GM19035 (cell line): ENCODE data around the gene CTSD.

ENCODE experiments used
- ATAC-seq: cut with Tn5 transposase; IDR thresholded peaks from one replicate; pipeline ENCODE4 v1.9.1; 2021; ENCODE audit not compliant: unreplicated experiment

CTSD gene

DNA sequence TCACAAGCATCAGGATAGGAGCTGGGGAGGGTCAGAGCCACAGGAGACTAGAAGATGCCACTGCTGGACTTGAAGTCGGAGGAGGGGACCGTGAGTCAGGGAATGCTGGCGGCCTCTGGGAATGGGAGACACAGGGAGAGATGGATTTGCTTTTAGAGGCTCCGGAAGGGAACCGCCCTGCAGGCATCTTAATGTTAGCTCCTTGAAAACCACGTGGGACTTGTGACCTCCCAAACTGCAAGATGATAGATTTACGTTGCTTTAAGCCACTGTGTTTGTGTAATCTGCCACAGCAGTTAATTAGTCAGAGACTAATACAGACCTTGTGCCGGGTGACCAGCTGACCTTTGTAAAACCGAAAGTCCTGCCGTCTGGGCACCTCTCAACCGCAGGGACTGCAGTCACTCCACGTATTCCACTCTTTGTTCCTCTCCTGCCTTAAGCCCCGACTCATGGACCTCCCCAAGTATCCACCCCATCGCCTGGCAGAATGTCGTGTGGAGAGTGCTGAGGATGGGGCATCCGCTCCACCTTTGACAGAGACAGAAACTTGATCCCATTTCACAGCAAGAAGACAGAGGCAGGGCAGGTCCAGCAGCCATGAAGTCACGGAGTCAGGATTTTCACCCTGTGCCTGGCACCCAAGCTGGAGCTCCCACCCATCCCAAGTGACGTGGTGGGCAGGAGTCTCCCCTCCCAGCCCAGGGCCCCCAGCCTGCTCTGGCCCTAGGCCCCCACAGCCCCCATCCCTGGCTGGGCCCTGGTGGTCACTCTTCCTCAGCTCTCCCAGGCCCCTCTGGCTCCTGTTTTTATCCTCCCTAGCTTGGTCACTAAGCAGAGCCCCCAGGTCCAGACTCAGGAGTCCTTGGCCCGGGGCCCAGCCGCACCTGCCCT lies 19.4 kb upstream of the CTSD start:
- no peak for ATAC-seq

DNA sequence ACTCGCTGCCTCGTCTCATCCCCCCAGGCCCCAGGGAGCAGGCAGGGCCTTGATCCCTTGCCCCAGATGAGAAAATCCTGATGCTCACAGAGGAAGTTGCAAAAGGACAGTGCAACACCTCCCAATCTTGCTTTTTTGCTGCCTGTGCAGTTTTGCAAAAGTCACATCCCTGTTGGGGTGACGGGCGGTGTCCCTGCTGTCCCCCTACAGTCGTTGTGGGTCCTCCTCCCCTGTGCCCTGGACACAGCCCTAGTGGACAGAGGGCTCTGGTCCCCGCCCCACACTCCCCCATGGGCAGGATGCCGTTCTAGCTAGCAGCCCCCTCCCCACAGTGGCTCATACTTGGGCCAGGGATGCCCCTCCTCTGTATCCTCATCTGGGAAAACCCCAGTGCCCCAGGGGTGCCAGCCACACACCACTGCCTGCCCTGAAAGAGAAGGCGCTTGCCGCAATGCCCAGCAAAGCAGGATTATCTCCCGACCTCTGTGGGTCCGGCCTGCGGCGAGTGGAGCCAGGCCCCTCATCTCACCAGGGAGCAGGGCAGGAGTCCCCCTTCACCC lies 18.4 kb upstream of the CTSD start:
- ATAC-seq, result no peak

DNA sequence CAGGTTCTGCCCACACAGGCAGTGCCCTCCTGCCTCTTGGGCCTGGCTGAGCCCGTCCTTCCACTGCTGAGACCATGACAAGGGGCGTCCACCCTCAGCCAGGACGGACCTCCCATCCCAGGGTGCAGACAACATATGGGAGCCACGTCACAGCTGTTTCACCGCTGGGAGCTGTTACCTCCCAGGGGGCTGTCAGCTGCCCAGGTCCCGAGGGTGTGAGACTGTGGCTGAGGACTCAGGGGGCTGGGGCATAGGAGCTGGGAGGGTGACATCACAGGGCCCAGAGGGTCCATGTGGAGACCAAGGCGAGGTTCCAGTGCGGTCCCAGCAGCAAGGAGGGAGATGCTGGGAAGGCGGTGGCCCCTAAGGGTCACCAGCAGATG lies 17.9 kb upstream of the CTSD start:
- no peak for ATAC-seq

DNA sequence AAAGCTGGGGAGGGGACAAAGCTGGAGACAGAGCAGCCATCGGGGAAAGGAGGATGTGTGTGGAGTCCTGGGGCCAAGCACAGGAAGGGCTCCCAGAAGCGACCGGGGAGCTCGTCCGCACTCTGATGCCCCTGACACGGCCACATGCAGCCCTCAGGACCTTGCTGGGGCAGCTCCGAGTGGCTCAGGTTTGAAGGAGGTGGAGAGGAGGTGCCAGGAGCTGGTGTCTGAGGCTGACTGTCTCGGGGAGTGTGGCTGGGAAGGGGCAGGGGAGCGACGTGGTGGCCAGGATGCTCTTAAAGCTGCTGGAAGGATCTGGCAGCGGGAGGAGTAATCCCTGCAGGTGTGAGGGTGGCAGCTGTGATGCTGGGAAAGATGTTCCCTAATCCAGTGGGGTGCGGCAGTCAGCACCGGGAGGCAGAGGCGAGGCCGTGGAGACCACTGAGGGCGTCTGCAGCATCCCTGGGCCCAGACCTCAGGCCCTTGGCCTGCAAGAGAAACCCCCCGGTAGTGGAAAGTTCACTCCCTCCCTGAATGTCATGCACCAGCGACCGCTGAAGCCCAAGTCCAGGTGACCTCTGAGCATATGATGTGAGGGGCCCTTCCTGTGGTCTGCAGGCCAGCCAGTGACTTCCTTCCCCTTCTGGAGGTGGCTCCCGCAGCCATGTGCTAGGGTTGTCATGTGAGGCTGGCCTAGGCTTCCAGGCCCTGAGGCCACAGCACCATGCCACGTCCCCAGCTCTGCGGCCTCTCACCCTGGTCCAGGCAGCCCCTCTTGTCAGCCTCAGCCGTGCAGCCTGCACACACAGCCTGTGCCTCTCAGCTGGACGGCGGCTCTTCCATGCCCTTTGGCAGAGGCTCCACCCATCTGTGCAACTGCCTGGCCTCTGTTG lies 17.2 kb upstream of the CTSD start:
- ATAC-seq, result no peak

DNA sequence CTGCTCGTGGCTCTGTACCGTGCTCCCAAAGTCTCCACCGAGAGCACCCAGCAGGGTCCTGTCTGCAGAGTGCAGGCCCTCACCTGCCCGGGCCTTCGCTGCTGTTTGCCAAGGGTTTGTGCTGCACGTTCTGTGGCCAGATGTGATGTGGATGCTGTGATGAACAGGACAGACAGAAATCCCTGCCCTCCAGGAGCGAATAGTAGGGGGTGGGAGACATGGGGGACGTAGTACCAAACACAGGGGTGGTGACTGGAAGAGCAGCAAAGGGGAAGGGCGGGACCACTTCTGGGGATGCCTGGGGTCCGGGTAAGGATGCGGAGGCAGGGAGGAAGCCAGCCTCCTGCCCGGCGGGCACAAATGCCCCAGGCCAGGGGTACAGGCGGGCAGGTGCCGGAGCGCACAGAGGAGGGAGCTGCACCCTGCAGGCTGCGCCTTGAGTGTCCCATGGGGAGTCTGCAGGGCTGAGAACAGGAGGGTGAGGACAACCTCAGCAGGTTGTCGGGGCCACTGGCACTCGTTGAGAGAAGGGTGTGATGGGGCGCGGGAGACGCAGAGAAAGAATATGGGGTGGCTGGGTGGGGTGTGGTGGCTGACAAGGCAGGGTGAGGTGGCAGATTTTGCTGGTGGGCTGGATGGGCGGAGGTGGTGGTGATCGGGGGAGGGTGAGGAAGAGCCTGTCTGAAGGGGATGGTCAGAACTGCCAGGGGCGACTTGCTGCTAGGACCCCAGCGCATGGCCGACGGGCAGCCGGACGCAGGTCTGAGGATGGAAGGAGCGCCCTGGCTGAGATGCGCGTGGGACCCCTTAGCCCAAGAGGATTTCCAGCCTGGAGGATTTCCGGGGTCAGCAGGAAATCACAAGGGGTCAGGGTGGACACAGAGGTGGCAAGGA lies 16.3 kb upstream of the CTSD start:
- no peak for ATAC-seq

DNA sequence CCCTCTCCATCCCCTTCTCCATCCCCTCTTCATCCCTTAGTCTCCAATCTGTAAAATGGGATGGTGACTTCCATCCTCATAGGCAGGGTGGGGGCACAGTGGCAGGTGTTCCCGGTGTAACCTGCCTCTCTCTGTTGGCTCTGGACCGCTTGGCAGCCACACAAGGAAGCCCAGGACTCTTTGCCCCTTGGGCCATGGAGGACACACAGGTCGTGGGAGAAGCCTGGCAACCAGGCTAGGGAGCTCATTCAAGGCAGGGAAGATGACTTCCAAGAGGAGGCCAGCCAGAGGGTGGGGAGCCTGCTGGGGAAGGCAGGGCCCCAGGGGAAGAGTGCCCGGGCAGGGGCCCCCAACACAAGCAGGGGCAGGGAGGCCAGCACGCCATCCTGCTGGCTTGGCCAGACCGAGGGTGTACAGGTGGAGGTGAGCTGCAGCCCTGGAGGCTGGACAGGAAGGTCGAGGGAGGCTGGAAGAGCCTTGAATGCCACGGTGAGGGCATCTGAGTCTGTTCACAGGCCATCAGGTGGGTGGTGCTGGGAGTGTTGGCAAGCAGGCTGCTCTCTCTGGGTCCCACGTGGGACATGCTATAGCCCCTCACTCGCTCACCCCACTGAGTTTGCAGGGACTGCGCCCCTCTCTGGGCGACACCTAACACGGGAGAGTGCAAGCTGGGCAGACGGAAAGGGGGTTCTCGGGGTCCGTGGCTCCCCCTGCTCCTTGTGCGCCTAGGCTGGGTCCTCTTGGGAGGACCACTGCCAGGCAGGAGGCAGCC lies 15.5 kb upstream of the CTSD start:
- no peak for ATAC-seq

DNA sequence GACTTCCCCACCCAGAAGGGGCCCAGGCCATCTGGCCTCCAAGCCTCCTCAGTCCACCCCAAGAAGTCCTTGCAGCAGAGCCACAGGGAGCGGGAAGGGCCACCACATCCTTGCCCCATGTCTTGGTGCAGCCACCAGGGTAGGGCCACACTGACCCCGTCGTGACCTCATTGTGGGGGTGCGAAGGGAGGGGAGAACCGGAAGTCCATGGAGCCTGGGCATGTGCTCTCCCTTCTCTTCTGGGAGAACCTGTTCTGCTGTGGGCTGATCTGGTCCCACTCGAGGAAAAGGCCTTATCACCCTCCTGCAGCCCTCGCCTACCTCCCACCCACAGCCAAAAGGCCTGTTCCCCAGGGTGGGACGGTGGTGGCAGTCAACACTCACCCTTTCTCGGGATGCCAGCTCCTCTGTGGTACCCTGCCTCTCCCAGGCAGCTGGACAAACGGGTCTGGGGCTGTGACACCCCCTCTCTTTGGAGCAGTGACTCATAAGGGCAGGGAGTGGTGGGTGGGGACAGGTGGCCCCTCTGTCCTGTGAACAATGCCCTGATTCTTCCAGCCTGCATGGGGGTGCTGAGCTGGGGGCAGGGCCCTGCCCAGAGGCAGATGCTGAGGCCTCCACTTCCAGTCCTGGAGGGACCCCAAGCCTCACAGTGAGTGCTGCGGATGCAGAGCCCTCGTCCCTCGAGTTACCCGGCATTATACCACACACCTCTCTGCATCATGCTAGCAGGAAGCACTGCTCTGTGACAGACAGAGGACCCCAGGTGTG lies 14.6 kb upstream of the CTSD start:
- ATAC-seq, result no peak

DNA sequence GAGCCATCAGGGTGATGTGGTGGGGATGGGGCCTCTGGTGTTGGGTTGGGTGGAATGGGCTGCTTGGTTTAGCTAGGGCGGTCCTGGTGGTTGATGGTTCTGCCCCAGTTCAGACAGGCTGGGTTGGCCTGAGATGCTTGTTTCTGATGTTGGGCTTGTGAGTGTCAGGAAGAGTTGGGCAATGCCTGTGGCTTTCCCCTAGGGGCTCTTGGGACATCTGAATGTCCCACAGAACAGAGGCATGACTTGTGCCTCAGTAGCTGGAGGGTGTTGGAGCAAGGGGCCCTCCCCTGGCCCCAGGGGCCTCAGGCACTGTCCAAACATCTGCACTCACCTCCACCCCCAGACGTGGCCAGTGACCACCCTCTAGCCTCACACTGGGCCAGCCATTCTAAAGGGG lies 14.0 kb upstream of the CTSD start:
- no peak for ATAC-seq

DNA sequence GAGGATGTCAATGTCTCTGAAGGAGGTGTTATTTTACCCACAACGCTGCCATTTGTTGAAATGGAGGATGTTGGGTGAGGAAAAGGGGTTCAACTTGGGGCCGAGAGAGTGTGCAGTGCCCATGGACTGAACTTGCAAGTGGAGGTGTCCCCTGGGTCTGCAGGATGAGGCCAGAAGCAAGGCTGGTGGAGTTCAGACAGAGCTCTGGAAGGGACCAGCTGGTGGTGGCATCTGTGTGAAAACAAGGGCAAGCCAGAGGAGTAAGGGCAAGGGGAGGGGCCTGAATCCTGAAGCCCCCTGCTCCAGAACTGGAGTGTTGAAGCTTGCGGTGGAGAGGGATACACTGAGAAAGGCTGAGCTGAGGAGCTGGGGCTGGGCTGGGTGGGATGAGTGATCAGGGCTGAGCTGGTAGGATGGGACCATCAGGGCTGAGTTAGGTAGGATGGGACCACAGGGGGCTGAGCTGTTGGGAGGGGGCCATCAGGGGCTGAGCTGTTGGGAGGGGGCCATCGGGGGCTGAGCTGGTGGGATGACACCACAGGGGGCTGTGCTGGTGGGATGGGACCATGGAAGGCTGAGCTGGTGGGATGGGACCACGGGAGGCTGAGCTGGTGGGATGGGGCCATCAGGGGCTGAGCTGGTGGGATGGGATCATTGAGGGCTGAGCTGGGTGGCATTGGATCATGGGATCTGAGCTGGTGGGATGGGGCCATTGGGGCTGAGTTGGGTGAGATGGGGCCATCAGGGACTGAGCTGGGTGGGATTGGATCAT lies 13.4 kb upstream of the CTSD start:
- no peak for ATAC-seq

DNA sequence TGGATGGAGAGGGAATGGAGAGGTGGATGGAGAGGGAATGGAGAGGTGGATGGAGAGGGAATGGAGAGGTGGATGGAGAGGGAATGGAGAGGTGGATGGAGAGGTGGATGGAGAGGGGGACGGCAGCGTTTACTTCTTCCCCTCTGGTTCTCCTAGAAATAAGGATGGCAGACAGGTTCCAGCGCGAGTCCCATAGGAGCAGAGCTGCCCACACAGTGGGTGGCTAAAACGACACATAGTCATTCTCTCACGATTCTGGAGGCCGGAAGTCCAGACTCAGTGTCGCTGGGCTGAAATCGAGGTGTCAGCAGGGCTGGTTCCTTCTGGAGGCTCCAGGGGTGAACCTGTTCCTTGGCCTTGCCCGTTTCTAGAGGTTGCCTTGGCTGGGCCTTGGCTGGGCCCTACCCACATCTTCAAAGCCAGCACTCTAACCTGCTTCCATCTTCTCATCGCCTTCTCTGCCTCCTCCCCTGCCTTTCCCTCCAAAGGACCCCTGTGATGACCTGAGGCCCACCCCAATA lies 12.7 kb upstream of the CTSD start:
- ATAC-seq, result no peak

DNA sequence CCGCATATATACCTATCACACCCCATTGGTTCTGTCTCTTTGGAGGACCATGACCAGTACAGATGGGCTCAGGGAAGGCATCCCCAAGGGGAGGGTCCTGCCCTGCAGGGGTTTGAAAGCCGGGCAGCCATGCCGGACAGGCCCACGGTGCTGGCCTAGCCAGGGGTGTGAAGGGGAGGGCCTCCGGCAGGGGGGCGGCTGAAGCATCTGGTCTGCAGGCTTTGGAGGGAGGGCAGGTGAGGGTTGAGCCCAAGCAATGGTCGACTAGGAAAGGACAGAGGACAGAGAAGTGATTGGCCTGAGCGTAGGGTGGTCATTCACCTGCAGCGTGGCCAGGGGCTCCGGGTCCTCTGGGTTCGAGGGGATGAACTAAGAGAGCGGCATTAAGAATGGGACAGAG lies 11.2 kb upstream of the CTSD start:
- no peak for ATAC-seq

DNA sequence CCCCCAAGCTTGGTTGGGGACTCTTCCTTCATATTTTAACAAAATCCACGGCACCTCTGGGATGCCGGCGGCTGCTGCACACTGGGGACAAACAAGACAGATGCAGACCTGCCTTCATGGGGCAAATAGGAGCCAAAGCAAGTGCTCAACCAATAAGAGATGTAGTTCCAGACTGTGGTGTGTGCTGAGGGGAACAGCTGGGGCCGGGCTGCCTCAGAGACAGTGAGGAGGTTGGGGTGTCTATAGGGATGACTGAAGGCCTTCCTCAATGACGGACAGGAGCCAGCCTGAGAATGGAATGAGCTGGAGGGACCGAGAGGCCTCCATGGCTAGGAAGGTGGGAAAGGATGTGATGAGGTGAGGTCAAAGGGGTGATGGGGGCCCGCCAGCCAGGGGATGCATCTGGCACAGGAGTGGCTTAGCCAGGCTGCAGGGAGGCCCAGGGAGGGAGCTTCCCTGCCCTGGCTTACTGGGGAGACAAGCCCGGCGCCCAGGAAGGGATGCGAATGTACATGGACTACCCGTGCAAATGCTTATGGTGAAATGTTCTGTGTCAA lies 10.3 kb upstream of the CTSD start:
- ATAC-seq, result no peak

DNA sequence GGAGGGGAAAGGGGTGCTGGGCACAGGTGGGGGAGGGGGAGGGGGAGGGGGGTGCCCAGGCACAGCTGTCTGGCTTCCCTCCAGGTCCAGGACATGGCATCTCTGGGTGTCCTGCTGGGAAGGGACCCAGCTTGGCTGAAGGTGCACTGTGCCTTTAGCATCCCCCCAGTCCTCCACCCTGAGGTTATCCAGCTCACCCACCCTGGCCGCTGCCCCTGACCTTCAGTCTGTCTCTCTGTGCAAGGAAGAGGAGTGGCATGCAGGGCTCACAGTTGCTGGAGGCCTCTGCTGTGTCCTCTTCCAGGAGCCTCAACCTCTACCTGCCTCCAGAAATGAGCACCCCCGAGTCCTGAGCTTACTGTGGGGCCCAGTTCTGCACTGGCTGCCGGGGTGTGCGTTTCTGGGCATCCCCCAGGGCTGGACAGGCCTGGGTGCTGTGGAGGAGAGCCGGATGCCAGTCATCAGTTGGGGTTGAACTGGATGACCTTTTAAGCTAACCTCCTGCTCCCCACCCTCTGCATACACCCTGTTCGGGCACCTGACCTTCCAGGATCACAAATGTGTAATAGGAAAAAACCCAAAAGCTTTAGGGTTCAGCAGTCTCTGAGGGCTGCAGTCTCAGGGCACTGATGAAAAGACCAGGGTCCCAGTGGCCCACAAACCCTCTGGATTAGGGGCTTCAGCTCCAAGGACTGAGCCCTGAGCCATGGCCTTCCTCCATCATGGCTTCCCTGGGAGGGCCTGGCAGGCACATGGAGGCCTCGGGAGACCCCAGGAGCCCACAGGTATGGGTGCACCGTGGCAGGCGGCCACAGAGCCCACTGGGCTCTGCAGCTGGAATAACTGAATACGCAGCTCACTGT lies 9.6 kb upstream of the CTSD start:
- ATAC-seq, result no peak

DNA sequence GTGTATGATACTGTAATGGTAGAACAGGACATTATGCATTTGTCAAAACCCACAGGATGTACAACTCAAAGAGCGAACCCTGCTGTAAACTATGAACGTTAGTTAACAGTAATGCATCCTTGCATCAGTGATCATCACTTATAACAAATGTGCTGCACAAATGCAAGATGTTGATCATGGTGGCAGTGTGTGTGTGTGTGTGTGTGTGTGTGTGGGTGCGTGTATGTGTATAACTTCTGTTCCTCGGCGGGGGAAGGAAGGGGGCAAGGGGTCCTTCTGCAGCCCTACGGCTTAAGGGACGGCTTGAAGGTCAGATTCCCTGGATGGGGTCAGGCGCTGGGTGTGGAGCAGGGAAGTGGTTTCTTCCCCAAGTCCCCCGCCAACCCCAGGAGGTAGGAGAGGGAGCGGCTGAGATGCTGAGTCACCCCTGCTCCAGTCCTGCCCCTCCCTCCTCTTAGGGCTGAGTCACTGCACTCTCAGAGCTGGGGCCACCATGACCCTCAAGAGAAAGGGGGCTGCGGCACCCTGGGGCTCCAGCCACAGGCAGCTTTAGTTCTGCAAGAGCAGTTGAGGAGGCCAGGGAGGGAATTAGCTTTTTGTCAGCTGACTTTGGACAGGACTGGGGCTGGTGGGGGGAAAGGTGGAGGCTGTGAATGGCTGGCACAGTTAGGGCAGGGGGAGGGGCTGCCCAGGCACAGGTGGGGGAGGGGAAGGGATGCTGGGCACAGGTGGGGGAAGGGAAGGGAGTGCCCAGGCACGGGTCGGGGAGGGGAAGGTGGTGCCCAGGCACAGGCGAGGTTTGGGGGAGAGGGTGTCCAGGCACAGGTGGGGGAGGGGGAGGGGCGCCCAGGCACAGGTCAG lies 8.8 kb upstream of the CTSD start:
- no peak for ATAC-seq

DNA sequence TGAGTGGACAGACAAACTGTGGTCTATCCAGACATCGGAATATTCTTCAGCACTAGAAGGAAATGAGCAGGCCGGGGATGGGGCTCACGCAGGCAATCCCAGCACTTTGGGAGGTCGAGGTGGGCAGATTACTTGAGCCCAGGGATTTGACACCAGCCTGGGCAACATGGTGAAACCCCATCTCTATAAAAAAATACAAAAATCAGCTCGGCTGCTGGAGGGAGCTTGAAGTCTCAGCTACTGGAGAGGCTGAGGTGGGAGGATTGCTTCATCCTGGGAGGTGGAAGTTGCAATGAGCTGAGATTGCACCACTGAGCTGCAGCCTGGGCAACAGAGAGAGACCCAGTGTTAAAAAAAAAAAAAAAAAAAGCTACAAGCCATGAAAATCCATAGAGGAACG lies 8.0 kb upstream of the CTSD start:
- no peak for ATAC-seq

DNA sequence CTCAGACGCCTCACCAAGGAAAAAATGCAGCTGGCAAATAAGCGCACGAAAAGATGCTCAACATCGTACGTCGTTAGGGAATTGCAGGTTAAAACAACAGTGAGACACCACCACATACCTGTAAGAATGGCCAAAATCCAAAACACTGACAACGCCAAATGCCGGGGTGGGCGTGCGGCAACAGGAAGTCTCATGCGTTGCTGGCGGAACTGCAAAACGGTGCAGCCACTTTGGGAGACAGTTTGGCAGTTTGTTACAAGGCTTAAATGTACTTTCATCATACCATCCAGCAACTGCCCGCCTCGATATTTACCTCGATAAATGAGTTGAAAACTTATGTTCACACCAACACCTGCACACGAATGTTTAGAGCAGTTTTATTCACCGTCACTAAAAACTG lies 7.5 kb upstream of the CTSD start:
- no peak for ATAC-seq
